ENCODE data around the gene ERBB2.

- TF ChIP-seq, protein P1, sequence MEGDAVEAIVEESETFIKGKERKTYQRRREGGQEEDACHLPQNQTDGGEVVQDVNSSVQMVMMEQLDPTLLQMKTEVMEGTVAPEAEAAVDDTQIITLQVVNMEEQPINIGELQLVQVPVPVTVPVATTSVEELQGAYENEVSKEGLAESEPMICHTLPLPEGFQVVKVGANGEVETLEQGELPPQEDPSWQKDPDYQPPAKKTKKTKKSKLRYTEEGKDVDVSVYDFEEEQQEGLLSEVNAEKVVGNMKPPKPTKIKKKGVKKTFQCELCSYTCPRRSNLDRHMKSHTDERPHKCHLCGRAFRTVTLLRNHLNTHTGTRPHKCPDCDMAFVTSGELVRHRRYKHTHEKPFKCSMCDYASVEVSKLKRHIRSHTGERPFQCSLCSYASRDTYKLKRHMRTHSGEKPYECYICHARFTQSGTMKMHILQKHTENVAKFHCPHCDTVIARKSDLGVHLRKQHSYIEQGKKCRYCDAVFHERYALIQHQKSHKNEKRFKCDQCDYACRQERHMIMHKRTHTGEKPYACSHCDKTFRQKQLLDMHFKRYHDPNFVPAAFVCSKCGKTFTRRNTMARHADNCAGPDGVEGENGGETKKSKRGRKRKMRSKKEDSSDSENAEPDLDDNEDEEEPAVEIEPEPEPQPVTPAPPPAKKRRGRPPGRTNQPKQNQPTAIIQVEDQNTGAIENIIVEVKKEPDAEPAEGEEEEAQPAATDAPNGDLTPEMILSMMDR (IDR thresholded peaks at IDR 0.05): no peak
- no peak for TF ChIP-seq EZH2phosphoT487 (IDR thresholded peaks at IDR 0.05)
These were observed 42.4 kb downstream of the ERBB2 start for GRCh38 chr17:39742126-39742855.

All from neural progenitor cell (in vitro differentiated cells).